Vagina (tissue), 2 donors: Measurements from ENCODE around the gene C9orf152. TPM values are rescaled to one million over a fixed set of nuclear protein-coding genes. Genes with fewer than 3 reads are reported as not detected.
"Not testable (repeated sequence)": the region's sequence is repeated elsewhere in the genome, so short reads cannot be mapped to it uniquely, and the experiment has no call there.

ENCODE experiments used
- DNase-seq, 2 donors: peaks; one replicate each; pipeline ENCODE4 v3.0.0-alpha.2; 2017; ENCODE audit errors: extremely low spot score in 2 of 2
- H3K27ac ChIP-seq: fragments of 200-600 bp; sonication (generic); one replicate; pipeline ENCODE4 v1.5.1; 2019
- H3K27me3 ChIP-seq: fragments of 200-600 bp; sonication (generic); one replicate; pipeline ENCODE4 v1.5.1; 2019
- H3K36me3 ChIP-seq, 2 donors: fragments of 200-600 bp; sonication (generic); one replicate each; pipeline ENCODE4 v1.5.1; 2017 to 2019
- H3K4me1 ChIP-seq: fragments of 200-600 bp; sonication (generic); one replicate; pipeline ENCODE4 v1.5.1; 2019
- H3K4me3 ChIP-seq, 2 donors: fragments of 200-600 bp; sonication (generic); 1 replicate in 1 of 2; 2 replicates in 1 of 2; pipeline ENCODE4 v1.5.1; 2016 to 2019
- H3K9me3 ChIP-seq: fragments of 200-600 bp; sonication (generic); one replicate; pipeline ENCODE4 v1.5.1; 2019
- POLR2A ChIP-seq, 2 donors: fragments of 450-650 bp; IDR thresholded peaks; one replicate each; pipeline ENCODE4 v1.6.1; 2017; ENCODE audit warnings: antibody characterized with exemption in 2 of 2, mild to moderate bottlenecking in 2 of 2, moderate library complexity in 2 of 2
- POLR2AphosphoS5 ChIP-seq, 2 donors: sonication (generic); formaldehyde crosslinking; IDR thresholded peaks; one replicate each; pipeline ENCODE4 v1.9.0; 2017; ENCODE audit warnings: antibody characterized with exemption in 2 of 2, mild to moderate bottlenecking in 2 of 2, low read depth in 1 of 2; ENCODE audit not compliant: insufficient read depth in 1 of 2
- intact Hi-C: fragments of 100-400 bp; cut with DNase I; formaldehyde crosslinking; loops from one replicate; pipeline ENCODE4 v1.15.1; 2023
- total RNA-seq: library from RNA; depleted of rRNA; stranded (reverse); fragments of >200 nt; gene quantifications from one replicate; pipeline ENCODE4 v1.2.3, GENCODE V29; 2016
- TF ChIP-seq, protein P1 (sequence below), 3 experiments: fragments of 450-650 bp in 2 of 3; fragments of 200-600 bp in 1 of 3; sonication (generic) in 1 of 3; IDR thresholded peaks; one replicate each; pipeline ENCODE4 v1.5.1; 2017 to 2019; ENCODE audit warnings: antibody characterized with exemption in 3 of 3, mild to moderate bottlenecking in 2 of 3, moderate library complexity in 2 of 3

Gene C9orf152
- total RNA-seq, 1 donor from 2014 or later = 0.49 TPM

DNA sequence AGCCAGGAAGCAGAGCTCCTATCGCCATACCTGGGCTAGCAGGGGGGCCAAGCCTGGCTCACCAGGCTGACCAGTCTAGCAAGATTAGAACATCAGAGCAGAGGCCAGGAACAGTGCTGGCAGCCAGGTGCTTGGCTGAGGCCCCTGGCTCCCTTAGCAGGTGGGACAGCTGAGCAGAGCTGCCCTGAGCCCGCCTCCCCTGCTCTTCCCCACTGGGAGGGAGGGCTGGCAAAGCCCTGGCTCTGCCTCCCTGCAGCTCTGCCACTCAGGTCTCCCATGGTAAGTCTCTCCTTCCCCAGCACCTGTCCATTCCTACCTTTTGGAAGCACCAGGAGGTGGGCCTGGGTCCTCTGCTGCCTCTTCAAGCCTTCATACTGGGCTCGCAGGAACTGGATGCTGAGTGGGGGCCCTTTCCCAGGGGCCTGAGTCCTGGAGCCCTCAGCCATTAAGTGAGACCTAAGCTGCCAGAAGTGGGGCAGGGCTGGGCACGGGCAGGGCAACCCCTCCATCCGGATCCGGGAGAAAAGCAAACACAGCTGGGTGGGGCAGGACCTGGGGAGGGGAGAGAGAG lies 803 bp downstream of the C9orf152 start:
- Histone ChIP-seq H3K4me1 (no peaks in the 10 kb centered on the region), H3K9me3 (no peaks in the 10 kb centered on the region), H3K36me3 (no peaks in the 10 kb centered on the region), H3K27me3 (no peaks in the 10 kb centered on the region), H3K4me3 (no peak overlapping the region), H3K27ac (no peak overlapping the region)
- TF ChIP-seq, protein P1, sequence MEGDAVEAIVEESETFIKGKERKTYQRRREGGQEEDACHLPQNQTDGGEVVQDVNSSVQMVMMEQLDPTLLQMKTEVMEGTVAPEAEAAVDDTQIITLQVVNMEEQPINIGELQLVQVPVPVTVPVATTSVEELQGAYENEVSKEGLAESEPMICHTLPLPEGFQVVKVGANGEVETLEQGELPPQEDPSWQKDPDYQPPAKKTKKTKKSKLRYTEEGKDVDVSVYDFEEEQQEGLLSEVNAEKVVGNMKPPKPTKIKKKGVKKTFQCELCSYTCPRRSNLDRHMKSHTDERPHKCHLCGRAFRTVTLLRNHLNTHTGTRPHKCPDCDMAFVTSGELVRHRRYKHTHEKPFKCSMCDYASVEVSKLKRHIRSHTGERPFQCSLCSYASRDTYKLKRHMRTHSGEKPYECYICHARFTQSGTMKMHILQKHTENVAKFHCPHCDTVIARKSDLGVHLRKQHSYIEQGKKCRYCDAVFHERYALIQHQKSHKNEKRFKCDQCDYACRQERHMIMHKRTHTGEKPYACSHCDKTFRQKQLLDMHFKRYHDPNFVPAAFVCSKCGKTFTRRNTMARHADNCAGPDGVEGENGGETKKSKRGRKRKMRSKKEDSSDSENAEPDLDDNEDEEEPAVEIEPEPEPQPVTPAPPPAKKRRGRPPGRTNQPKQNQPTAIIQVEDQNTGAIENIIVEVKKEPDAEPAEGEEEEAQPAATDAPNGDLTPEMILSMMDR (IDR thresholded peaks at IDR 0.05) = no peak
- TF ChIP-seq POLR2A (IDR thresholded peaks at IDR 0.05) (no peak), POLR2AphosphoS5 (IDR thresholded peaks at IDR 0.05; ENCODE audit: insufficient read depth in 1 of 2, low read depth in 1 of 2) (no peak)
- DNase-seq = no peak
- intact Hi-C loops = no loop called here

DNA sequence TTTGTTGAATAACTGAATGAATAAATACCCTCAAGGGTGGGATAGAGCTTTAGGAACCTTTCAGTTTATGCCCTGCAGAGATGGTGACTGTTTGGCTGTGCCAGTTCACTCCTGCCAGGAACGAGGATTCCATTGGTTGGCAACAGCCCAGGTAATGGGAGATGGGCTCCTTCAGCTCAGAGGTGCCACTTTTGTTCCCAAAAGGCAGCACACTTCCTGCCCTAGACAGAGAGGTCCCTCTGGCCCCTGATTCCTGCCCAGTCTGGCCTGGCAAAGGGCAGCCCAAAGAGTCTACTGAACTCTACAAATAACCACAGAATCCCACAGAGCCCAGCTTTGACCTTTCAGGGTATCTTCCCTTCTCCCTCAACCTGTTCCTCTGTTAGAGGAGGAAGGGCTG lies 1.6 kb downstream of the C9orf152 start:
- no peak overlapping the region for H3K4me3 ChIP-seq
- H3K27me3 ChIP-seq = no peaks in the 10 kb centered on the region
- intact Hi-C loops = no loop called here
- no peaks in the 10 kb centered on the region for H3K4me1 ChIP-seq
- H3K9me3 ChIP-seq = no peaks in the 10 kb centered on the region
- no peak for TF ChIP-seq POLR2A (IDR thresholded peaks at IDR 0.05)
- TF ChIP-seq, protein P1 (IDR thresholded peaks at IDR 0.05) = no peak
- no peak for TF ChIP-seq POLR2AphosphoS5 (IDR thresholded peaks at IDR 0.05; ENCODE audit: insufficient read depth in 1 of 2, low read depth in 1 of 2)
- no peak for DNase-seq
- H3K36me3 ChIP-seq = no peaks in the 10 kb centered on the region
- no peak overlapping the region for H3K27ac ChIP-seq

DNA sequence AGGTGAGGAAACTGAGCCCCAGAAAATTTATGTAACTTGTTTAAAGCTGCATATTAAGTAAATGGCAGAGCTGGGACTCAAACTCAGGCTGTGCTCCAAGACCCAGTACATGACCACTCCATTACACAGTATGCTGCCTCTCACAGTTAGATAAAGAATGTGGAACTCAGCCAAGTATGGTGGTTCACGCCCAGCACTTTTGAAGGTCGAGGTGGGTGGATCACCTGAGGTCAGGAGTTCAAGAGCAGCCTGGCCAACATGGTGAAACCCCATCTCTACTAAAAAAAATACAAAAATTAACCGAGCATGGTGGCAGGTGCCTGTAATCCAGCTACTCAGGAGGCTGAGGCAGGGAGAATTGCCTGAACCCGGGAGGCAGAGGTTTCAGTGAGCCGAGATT lies 2.3 kb downstream of the C9orf152 start:
- H3K27ac ChIP-seq, H3K9me3 ChIP-seq, intact Hi-C loops, H3K4me3 ChIP-seq, H3K27me3 ChIP-seq, DNase-seq, H3K36me3 ChIP-seq, H3K4me1 ChIP-seq: not testable (repeated sequence)

DNA sequence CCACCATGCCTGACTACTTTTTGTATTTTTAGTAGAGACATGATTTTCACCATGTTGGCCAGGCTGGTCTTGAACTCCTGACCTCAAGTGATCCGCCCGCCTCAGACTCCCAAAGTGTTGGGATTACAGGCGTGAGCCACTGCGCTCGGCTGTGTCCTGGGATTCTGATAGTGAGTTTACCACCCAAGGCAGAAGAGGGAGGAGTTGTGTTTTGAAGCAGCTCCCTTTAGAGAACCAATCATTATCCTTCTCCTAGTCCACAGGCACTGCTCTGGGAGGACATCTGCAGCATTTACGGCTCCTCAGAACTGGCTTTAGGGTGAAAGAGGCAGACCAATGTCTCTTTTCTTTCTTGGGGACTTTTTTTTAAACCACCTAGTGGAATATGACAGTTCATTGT lies 5.7 kb downstream of the C9orf152 start:
- H3K27me3 ChIP-seq = no peaks in the 10 kb centered on the region
- H3K27ac ChIP-seq = no peak overlapping the region
- no peaks in the 10 kb centered on the region for H3K36me3 ChIP-seq
- DNase-seq = no peak
- TF ChIP-seq, protein P1 (IDR thresholded peaks at IDR 0.05) = no peak
- no peak for TF ChIP-seq POLR2A (IDR thresholded peaks at IDR 0.05)
- no peak for TF ChIP-seq POLR2AphosphoS5 (IDR thresholded peaks at IDR 0.05; ENCODE audit: insufficient read depth in 1 of 2, low read depth in 1 of 2)
- no peaks in the 10 kb centered on the region for H3K4me1 ChIP-seq
- H3K9me3 ChIP-seq = no peaks in the 10 kb centered on the region
- intact Hi-C loops = no loop called here
- no peak overlapping the region for H3K4me3 ChIP-seq

DNA sequence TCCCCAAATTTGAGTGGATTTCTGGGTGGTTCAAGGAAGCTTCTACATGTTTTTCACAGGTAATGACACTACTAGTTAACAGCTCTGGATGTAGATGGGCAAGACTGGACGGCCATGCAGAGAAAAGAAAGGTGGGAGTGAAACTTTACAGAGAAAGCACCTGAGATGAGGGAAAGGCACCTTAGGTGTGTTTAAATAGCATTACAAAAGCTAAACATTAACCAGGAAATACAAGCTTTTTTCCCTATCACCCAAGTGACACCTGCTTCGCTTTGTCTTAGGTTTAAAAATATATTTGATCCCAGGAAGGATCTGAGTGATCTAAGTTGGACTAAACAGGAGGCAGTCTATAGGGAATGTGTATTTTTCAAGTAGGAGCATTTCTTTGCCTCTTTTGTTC lies 8.3 kb downstream of the C9orf152 start:
- Histone ChIP-seq H3K4me3 (no peak overlapping the region), H3K27me3 (no peaks in the 10 kb centered on the region), H3K9me3 (no peaks in the 10 kb centered on the region), H3K4me1 (no peaks in the 10 kb centered on the region), H3K36me3 (no peaks in the 10 kb centered on the region), H3K27ac (no peak overlapping the region)
- intact Hi-C loops = no loop called here
- no peak for DNase-seq
- no peak for TF ChIP-seq POLR2AphosphoS5 (IDR thresholded peaks at IDR 0.05; ENCODE audit: insufficient read depth in 1 of 2, low read depth in 1 of 2)
- TF ChIP-seq POLR2A (IDR thresholded peaks at IDR 0.05) = no peak
- TF ChIP-seq, protein P1 (IDR thresholded peaks at IDR 0.05) = no peak
